Astrocyte (in vitro differentiated cells and primary cell): ENCODE measurements around the gene PPP2R3A.
"Not testable (repeated sequence)": the region's sequence is repeated elsewhere in the genome, so short reads cannot be mapped to it uniquely, and the experiment has no call there.

Experiments
- EZH2 ChIP-seq: IDR thresholded peaks from 2 replicates; pipeline ENCODE4 v1.6.1; 2012; ENCODE audit warnings: mild to moderate bottlenecking, low read length, inconsistent platforms; ENCODE audit not compliant: insufficient read depth
- TF ChIP-seq, protein P1 (sequence below): IDR thresholded peaks from 2 replicates; pipeline ENCODE4 v1.5.1; 2011; ENCODE audit warnings: low read depth, mild to moderate bottlenecking, inconsistent platforms, low read length, moderate library complexity; ENCODE audit not compliant: insufficient read depth

DNA sequence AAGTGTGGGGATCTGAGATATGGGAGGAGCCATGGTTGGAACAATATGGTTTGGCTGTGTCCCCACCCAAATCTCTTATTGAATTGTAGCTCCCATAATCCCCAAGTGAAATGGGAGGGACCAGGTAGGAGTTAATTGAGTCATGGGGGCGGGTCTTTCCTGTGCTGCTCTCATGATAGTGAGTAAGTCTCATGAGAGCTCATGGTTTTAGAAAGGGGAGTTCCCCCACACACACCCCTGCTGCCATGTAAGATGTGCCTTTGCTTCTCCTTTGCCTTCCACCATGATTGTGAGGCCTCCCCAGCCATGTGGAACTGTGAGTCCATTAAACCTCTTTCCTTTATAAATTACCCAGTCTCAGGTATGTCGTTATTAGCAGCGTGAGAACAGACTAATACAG is 119.5 kb downstream of the PPP2R3A start:
- TF ChIP-seq, protein P1, sequence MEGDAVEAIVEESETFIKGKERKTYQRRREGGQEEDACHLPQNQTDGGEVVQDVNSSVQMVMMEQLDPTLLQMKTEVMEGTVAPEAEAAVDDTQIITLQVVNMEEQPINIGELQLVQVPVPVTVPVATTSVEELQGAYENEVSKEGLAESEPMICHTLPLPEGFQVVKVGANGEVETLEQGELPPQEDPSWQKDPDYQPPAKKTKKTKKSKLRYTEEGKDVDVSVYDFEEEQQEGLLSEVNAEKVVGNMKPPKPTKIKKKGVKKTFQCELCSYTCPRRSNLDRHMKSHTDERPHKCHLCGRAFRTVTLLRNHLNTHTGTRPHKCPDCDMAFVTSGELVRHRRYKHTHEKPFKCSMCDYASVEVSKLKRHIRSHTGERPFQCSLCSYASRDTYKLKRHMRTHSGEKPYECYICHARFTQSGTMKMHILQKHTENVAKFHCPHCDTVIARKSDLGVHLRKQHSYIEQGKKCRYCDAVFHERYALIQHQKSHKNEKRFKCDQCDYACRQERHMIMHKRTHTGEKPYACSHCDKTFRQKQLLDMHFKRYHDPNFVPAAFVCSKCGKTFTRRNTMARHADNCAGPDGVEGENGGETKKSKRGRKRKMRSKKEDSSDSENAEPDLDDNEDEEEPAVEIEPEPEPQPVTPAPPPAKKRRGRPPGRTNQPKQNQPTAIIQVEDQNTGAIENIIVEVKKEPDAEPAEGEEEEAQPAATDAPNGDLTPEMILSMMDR = not testable (repeated sequence)
- TF ChIP-seq EZH2 = not testable (repeated sequence)
